ENCODE results near the gene CARS1.

Gene CARS1

DNA sequence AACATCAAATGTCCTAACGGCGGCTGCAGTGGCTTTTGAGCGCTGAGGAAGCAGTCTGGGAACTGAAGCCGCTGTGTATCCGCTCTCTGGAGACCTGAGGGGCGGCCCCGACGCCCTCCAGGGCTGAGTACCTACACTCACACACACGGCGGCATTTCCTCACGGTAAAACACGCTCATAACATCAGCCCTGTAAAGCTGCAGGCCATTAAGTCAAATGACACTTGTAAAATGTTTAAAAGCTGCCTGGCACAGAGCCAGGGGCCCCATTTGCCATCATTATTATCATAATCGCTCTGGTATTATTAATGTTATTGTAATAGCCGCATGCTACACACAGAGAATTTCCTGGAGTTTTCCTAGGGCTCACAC is 5.1 kb downstream of the CARS1 start:
- no peaks in the 10 kb centered on the region for H3K9me3 ChIP-seq
- peak; percentile 72 for DNase-seq
- H3K4me1 ChIP-seq = peaks cover 20% of the 10 kb centered on the region
- H3K36me3 ChIP-seq = no peaks in the 10 kb centered on the region; the same call in 1 of the 2 replicates
- H3K4me3 ChIP-seq (ENCODE audit: low read depth, low read length) = 0 out of 2 replicates have a peak overlapping the region, but pooled peaks have one; percentile 11
- TF ChIP-seq, protein P1, sequence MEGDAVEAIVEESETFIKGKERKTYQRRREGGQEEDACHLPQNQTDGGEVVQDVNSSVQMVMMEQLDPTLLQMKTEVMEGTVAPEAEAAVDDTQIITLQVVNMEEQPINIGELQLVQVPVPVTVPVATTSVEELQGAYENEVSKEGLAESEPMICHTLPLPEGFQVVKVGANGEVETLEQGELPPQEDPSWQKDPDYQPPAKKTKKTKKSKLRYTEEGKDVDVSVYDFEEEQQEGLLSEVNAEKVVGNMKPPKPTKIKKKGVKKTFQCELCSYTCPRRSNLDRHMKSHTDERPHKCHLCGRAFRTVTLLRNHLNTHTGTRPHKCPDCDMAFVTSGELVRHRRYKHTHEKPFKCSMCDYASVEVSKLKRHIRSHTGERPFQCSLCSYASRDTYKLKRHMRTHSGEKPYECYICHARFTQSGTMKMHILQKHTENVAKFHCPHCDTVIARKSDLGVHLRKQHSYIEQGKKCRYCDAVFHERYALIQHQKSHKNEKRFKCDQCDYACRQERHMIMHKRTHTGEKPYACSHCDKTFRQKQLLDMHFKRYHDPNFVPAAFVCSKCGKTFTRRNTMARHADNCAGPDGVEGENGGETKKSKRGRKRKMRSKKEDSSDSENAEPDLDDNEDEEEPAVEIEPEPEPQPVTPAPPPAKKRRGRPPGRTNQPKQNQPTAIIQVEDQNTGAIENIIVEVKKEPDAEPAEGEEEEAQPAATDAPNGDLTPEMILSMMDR (IDR thresholded peaks at IDR 0.05; ENCODE audit: low read depth, low read length) = no peak
- H3K27me3 ChIP-seq = no peaks in the 10 kb centered on the region

DNA sequence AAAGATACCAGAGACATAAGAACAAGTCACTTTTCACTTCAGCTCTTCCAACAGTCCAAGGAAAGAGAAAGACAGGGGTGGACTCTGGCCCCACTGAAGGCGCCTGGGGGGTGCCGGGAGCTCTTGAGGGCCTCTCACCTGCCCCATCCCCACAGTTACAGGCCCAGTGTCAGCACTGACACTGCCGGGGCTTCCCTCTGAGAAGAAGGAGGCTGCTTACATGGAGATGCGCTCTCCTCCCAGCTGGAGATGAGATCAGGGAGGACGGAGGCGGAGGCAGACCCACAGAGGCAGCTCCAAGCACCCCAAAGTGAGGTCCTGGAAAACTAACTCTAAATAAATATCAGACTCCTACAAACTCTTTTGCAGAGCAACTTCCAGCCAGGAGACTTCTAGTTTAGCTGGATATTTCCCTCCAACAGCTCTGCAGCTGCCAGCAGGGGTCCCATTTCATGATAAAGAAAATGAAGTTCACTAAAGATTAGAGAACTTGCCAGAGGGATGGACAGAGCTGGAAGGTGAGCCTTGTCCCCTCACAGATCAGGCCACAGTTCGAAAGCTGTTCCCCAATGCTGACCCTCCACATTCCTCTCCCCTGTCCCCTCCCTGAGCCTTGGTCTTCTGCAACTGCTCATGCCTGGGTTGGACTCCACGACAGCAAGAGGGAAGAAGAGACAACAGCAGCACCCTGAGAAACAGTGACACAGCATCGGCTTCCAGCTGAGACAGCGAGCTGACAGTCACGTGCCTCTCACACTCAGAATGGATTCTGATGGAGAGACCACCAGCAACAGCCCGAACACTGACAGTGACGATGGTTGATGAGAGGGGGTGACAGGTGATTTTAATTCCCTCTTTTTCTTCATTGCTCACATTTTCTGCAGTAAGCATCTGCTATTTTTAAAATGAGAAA is 5.8 kb downstream of the CARS1 start:
- Histone ChIP-seq H3K9me3 (no peaks in the 10 kb centered on the region), H3K4me3 (ENCODE audit: low read depth, low read length) (0 out of 2 replicates have a peak overlapping the region, but pooled peaks have one; percentile 11), H3K4me1 (peaks cover 20% of the 10 kb centered on the region), H3K36me3 (no peaks in the 10 kb centered on the region; the same call in none of the 2 replicates), H3K27me3 (no peaks in the 10 kb centered on the region)
- no peak for DNase-seq
- TF ChIP-seq, protein P1 (IDR thresholded peaks at IDR 0.05; ENCODE audit: low read depth, low read length) = 0 out of 2 replicates have a peak, but pooled peaks have one; percentile 18

DNA sequence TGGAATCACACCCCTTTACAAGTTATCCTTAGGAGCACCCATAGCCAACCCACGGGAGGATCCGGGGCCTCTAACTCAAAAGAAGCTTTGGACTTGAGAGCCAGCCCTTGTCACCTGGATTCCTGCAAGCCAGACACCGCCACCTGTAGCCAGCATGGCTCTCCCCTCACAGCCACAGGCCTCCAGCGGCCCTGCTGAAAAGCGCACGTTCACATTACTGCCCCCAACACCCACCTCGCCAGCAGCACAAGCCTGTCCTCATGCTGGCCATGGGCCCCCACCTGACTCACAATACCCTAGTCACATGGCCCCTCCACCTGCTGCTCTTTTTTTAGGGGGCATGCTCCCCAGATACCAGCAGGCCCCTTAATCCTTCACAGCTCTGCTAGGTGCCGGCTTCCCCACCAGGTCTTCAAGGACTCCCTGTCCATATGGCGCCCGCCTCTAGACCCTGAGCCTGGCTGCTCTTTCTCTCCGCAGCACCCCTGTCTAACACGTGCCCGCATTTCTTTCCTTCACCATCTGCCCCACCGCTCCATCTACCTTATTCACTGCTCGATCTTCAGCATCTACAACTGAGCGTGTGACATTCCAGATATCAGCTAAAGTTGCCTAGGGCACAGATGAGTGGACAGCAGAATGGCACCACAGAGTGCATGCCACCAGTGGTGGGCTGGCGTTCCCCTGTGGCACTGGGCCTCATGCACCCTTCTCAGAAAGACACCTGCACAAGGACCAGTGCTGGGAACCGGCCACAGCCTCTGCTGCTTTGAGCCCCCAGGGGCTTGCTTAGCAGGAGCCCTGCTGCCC is 6.6 kb downstream of the CARS1 start:
- TF ChIP-seq, protein P1 (IDR thresholded peaks at IDR 0.05; ENCODE audit: low read depth, low read length) = no peak
- DNase-seq = no peak
- no peaks in the 10 kb centered on the region for H3K9me3 ChIP-seq
- H3K36me3 ChIP-seq = no peaks in the 10 kb centered on the region; the same call in none of the 2 replicates
- no peaks in the 10 kb centered on the region for H3K27me3 ChIP-seq
- peaks cover 20% of the 10 kb centered on the region for H3K4me1 ChIP-seq
- H3K4me3 ChIP-seq (ENCODE audit: low read depth, low read length) = no peak overlapping the region

DNA sequence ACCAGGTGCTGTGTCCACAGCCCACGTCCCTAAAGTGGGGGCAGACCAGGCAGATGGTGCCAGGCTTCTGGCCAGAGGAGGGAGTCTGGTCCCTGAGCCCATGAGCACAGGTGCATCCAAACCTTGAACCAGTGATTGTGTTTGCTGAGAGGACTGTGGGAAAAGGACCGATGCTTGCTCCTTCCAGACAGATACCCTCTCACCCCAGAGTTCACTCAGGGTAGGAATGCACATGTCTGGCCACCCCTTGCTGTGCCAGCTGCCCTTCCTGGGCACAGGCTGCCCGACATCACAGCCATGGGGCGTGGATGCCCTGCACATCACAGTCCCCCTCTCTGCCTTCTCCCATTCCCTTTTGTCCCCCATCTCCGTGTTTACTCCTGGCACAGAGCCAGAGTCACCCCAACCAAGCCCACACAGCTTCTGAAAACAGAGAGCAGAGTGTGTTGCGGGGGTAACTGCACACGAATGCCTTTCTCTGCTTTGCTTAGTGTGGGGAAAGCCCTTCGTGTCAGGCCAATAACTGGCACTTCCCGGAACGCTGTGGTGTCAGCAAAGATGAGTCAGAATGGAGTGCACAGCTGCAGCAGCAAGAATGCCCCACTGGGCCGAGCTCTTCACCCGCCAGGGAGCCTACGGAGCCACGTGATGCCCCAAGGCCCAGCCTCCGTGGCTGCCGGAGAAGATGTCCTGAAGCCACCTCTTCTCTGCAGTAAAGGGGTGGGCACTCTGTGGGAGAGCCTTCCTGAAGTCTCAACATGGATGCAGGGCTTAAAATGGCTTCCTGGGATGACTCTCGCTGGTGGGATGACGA is 7.6 kb downstream of the CARS1 start:
- peak; percentile 65 for DNase-seq
- Histone ChIP-seq H3K27me3 (no peaks in the 10 kb centered on the region), H3K9me3 (no peaks in the 10 kb centered on the region), H3K4me1 (peaks cover 20% of the 10 kb centered on the region), H3K4me3 (ENCODE audit: low read depth, low read length) (no peak overlapping the region), H3K36me3 (no peaks in the 10 kb centered on the region; the same call in none of the 2 replicates)
- TF ChIP-seq, protein P1 (IDR thresholded peaks at IDR 0.05; ENCODE audit: low read depth, low read length) = peak; percentile 20; the same call in 1 of the 2 replicates

DNA sequence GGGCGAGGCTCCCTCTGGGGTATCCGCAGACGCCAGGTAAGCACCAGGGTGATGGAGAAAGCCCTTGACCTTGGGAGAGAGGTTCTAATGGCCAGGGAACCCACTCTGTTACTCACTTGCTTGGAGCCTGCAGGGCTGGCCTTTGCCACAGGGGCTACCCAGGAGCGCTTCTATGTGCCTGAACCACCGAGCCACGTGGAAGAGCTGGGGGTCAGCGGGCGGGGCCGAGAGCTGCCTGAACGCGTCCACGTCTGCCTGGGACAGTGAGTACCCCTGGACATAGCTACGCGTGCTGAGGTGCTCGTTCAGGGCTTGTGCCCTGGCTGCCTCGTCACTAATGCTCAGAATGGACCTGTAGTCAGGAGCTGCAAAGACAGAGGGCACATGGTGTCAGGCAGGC is 9.6 kb downstream of the CARS1 start:
- H3K4me3 ChIP-seq (ENCODE audit: low read depth, low read length) = no peak overlapping the region
- H3K27me3 ChIP-seq = no peaks in the 10 kb centered on the region
- no peak for DNase-seq
- H3K4me1 ChIP-seq = peaks cover 20% of the 10 kb centered on the region
- TF ChIP-seq, protein P1 (IDR thresholded peaks at IDR 0.05; ENCODE audit: low read depth, low read length) = no peak
- H3K9me3 ChIP-seq = no peaks in the 10 kb centered on the region
- H3K36me3 ChIP-seq = no peaks in the 10 kb centered on the region; the same call in none of the 2 replicates

All from BE2C (cell line).